Measurements from ENCODE around the gene BANF1.

Gene BANF1

GRCh38 chr11:66001942-66002647 is at the start of gene BANF1, which contains the start of gene EIF1AD:
BANF1 (plus strand) TSS chr11:66002503; CDS start chr11:66003251, 748 bp downstream.
EIF1AD (minus strand) TSS chr11:66002157; CDS start chr11:66000389, 1,768 bp downstream.
- peak; percentile 94 for DNase-seq (ENCODE audit: low read depth in 2 of 2)

DNA sequence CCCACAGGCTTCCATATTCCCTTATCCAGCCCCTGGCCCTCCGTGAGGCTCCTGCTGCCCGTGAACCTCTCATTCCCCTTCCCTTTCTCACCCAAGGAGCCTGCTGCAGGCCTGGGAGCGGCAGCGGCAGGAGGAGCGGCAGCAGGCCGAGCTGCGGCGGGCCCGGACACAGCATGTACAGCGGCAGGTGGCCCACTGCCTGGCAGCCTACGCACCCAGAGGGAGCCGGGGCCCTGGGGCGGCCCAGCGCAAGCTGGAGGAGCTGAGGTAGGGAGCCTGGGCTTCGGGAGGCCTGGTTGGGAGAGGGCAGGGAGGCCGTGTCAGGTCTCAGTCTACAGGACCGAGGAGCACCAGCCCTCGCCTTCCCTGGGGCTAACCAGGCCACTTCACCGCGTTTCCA is 48.8 kb upstream of the BANF1 start:
- no peak for DNase-seq (ENCODE audit: low read depth in 2 of 2)

- DNase-seq (ENCODE audit: low read depth in 2 of 2): no peak
Measured at GRCh38 chr11:65954771-65955170, 47.5 kb upstream of the BANF1 start.

- no peak for DNase-seq (ENCODE audit: low read depth in 2 of 2)
Measured at GRCh38 chr11:65958291-65958690, 44.0 kb upstream of the BANF1 start.

GRCh38 chr11:65958774-65959420 is 43.4 kb upstream of the BANF1 start:
- DNase-seq (ENCODE audit: low read depth in 2 of 2): no peak

DNA sequence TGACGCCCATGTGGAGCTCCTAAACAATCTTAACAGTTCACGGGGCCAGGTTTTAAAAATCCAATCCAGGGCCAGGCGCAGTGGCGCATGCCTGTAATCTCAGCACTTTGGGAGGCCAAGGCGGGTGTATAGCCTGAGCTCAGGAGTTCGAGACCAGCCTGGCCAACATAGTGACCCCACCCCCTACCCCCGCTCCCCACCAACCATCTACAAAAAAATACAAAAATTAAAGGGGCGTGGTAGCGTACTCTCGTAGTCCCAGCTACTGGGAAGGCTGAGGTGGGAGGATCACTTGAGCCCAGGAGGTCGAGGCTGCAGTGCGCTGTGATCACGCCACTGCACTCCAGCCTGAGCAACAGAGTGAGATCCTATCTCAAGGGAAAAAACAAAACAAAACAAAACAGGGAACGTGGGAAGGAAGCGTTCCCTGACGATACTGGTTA is 41.5 kb upstream of the BANF1 start:
- DNase-seq (ENCODE audit: low read depth in 2 of 2): no peak

DNA sequence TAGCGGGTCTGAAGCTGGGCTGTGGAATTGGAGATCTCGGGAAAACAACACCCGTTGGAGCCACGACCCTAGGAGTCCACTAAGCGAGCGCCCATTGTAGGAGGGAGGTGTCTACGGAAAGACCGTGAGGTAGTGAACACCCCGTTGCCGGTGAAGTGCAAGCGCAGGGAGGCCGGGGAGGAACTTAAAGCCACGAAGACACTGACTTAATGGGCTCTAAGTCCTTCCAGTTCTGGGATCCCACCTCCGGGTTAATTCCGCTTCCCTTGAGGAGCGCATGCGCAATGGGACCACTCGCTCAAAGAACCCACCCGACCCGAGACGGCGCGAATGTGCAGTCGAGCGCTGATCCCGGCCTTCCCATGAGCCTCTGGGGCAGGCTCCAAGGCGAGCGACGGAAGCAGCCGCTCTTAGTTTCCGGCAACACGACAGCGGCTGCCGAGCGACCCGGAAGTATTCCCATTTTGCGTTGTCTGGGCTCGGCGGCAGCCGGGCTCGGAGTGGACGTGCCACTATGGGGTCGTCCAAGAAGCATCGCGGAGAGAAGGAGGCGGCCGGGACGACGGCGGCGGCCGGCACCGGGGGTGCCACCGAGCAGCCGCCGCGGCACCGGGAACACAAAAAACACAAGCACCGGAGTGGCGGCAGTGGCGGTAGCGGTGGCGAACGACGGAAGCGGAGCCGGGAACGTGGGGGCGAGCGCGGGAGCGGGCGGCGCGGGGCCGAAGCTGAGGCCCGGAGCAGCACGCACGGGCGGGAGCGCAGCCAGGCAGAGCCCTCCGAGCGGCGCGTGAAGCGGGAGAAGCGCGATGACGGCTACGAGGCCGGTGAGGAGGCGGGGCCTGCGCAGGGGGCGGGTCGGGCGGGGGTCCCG is 40.8 kb upstream of the BANF1 start, which contains the start of gene SART1:
Gene SART1, plus strand, starts transcription at position 468 of the 874 bp plus-strand sequence. Its CDS starts 47 bp downstream, at position 515.
- DNase-seq (ENCODE audit: low read depth in 2 of 2): peak; percentile 96 to 97

DNA sequence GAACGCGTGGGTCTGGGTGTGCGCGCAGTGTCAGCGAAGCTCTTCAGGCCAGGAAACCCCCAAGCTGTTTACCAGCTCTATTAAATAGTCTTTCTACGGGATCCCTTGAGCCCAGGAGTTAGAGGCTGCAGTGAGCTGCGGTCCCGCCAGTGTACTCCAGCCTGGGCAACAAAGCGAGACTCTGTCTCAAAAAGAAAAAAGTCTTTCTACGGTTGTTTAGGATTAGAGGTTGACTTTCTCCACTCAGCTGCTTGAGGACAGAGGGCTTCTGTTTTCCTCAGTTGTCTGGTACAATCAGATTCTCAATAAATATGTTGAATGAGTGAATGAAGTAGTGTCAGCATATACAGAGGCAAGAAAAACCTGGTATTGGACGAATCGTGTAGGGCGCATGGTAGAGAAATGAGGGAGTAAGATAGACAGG is 40.1 kb upstream of the BANF1 start:
- DNase-seq (ENCODE audit: low read depth in 2 of 2): no peak

- no peak for DNase-seq (ENCODE audit: low read depth in 2 of 2)
Measured at GRCh38 chr11:65964906-65965305, 37.4 kb upstream of the BANF1 start.

DNA sequence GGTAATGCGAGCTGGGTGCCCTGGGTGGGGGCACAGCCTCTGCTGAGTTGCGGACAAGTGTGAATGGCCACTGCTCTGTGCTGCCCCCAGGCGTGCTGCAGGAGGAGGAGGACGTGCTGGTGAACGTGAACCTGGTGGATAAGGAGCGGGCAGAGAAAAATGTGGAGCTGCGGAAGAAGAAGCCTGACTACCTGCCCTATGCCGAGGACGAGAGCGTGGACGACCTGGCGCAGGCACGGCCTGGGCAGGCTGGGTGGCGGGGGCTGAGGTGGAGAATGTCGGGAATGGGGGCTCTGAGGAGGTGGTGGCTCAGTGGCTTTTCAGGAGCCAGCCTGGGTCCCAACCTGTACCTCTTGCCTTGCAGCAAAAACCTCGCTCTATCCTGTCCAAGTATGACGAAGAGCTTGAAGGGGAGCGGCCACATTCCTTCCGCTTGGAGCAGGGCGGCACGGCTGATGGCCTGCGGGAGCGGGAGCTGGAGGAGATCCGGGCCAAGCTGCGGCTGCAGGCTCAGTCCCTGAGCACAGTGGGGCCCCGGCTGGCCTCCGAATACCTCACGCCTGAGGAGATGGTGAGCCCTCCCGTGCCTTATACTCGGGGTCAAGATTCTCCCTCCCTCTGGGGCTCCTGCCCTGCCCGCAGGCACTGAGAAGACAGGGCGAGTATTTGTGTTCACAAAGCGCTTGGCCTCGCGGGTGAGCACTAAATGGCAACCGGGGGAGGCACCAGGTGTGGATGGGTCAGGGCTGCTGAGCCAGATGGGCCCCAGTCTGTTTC is 36.1 kb upstream of the BANF1 start:
- DNase-seq (ENCODE audit: low read depth in 2 of 2): no peak

GRCh38 chr11:65967329-65967934 is 34.9 kb upstream of the BANF1 start:
- DNase-seq (ENCODE audit: low read depth in 2 of 2): no peak

DNA sequence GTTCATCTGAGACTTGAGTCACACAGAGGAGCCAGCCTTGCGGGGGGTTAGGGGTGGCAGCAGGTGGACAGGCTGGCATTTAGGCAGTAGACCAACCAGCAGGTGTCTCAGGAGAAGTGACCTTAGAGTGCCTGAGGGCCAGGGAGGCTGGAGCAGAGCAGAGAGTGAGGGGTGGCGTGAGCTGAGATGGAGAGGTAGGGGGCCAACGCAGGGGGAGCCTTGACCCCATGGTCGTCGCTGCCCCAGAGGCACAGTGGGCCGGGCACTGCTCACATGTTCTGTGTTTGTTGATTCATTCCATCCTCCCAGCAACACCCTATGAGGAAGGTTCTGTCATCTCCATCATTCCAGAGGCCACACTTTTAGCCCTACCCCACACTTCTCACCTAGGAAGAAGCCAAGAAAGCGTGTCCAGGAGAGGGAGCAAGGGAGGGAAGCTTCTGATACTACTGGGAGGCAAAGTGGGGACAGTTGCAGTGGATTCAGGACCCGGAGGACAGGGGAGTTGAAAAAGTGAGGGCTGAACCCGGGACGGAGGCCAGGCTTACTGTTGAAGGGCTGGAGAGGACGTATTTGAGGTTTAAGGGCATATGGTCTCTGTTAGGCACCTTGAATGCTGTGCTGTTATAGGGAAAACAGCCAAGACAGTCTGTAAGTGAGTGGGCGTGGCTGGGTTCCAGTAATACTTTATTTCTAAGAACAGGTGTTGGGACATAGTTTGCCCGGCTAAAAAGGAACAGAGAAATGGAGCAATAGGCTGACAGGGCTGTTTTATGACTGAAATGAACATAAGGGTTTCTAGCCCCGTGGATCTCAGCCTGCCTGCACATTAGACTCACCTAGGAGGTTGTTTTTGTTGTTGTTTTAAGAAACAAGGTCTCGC is 33.5 kb upstream of the BANF1 start:
- no peak for DNase-seq (ENCODE audit: low read depth in 2 of 2)

DNA sequence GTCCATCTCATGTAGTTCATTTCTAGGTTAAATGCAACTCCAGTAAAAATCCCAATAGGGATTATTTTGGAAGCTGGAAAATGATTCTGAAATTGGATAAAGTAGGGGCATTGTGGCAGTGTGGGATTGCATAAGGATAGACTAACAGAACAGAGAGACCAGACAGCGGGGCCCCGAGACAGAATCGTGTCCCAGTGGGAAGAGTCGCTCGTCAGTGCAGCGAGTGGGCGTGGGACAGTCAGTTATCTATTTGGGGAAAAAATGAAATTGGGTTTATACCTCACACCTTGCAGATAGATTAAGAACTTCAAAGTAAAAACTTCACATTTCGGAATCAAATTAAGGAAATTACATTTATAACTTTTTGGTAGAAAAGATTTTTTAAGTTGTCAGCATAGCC is 30.2 kb upstream of the BANF1 start:
- no peak for DNase-seq (ENCODE audit: low read depth in 2 of 2)

DNA sequence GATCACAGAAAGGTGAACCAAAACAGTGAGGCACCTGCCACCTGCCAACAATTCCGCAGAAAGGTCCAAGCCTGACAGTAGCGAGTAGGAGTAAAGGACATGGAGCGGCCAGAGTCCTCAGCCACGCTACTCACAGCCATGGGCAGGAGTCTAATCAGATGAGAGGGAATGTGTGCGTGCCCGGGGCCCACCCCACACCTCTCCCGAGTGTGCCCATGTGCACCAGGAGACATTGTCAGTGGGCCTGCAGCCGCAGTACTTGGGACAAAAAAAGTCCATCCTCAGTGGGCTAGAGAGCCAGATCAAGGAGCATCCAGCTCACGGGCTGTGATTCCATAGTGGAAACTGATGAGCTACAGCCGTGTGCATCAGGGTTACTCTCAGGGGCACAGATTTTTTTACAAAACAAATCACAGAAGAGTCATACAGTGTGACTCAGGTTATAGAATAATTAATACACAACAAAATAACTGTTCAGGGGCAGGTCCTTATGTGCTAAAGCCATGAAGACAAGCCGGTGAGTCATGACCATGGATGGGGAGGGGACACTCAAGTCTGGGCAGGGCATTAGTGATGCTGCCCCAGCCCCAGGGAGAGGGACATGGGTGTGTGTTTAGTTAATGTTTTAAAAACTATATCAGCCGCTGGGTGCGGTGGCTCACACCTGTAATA is 28.7 kb upstream of the BANF1 start:
- no peak for DNase-seq (ENCODE audit: low read depth in 2 of 2)

- DNase-seq (ENCODE audit: low read depth in 2 of 2): no peak
Measured at GRCh38 chr11:65975771-65976170, 26.5 kb upstream of the BANF1 start.

DNA sequence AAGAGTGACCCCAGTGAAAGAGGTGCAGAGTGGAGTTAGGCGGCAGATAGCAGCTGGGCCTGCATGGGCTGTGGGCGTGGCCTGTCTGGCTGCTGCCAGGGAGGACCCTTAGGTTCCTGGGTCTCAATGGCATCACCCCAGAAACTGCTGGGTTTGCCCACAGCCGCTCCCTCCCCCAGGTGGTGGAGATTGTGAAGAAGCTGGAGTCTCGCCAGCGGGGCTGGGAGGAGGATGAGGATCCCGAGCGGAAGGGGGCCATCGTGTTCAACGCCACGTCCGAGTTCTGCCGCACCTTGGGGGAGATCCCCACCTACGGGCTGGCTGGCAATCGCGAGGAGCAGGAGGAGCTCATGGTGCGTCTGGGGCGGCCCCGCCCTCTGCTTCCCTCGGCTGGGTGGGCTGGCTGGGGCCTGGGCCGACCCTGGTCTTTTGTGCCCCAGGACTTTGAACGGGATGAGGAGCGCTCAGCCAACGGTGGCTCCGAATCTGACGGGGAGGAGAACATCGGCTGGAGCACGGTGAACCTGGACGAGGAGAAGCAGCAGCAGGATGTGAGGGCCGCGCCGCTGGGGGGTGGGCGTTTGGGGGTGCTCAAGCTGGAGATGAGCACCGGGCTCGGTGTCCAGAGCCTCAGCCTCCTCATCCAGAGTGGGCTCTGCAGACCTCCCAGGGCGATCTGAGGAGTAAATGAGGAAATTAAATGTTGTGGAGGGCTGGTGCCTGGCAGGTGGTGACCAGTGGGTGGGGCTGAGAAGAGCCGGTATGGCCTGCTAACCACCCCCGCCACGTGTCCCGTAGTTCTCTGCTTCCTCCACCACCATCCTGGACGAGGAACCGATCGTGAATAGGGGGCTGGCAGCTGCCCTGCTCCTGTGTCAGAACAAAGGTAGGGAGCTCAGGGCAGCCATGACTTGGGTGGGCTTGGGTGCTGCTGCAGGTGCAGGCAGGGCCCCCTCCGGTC is 25.8 kb upstream of the BANF1 start:
- no peak for DNase-seq (ENCODE audit: low read depth in 2 of 2)

- no peak for DNase-seq (ENCODE audit: low read depth in 2 of 2)
Measured at GRCh38 chr11:65977621-65978390, 24.5 kb upstream of the BANF1 start.
